Progenitor cell of endocrine pancreas (in vitro differentiated cells): ENCODE results near the gene SLC66A1. TPM values are rescaled to one million over a fixed set of nuclear protein-coding genes. Genes with fewer than 3 reads are reported as not detected.
A peak's percentile ranks its signal among the peaks of the same experiment; 100 is the strongest.

Experiments
- DNase-seq: peaks from one replicate; pipeline ENCODE4 v3.0.0; 2021; ENCODE audit warnings: low spot score; ENCODE audit not compliant: unreplicated experiment
- H3K27ac Mint-ChIP-seq: 2 replicates; pipeline ENCODE4 v1.8.0; 2021; ENCODE audit warnings: mild to moderate bottlenecking, moderate library complexity, mixed read lengths
- H3K27me3 Mint-ChIP-seq: 2 replicates; pipeline ENCODE4 v1.8.0; 2021; ENCODE audit warnings: mixed read lengths
- H3K36me3 Mint-ChIP-seq: 2 replicates; pipeline ENCODE4 v1.8.0; 2022; ENCODE audit warnings: mixed read lengths; ENCODE audit not compliant: insufficient read depth
- H3K4me1 Mint-ChIP-seq: 2 replicates; pipeline ENCODE4 v1.8.0; 2021; ENCODE audit warnings: low read depth, mixed read lengths
- H3K4me3 Mint-ChIP-seq: 2 replicates; pipeline ENCODE4 v1.8.0; 2021; ENCODE audit warnings: low read depth, mild to moderate bottlenecking, moderate library complexity, mixed read lengths
- H3K9me3 Mint-ChIP-seq: 2 replicates; pipeline ENCODE4 v1.8.0; 2021; ENCODE audit warnings: low read depth, mixed read lengths
- CTCF ChIP-seq: fragments of 200-600 bp; sonication (generic); IDR thresholded peaks from one replicate; pipeline ENCODE4 v1.5.0; 2021; ENCODE audit warnings: antibody characterized with exemption, mild to moderate bottlenecking; ENCODE audit not compliant: unreplicated experiment
- total RNA-seq: library from RNA; stranded (reverse); gene quantifications from 2 replicates; pipeline ENCODE4 v1.2.1, GENCODE V29; 2021

The SLC66A1 gene
- total RNA-seq, 1 donor from 2014 or later, result 25.7 TPM

GRCh38 chr1:19349999-19350398 is 37.9 kb downstream of the SLC66A1 start:
- Mint-ChIP-seq H3K27me3 (no peaks in the 10 kb centered on the region), H3K4me1 (peaks cover 2% of the 10 kb centered on the region), H3K27ac (peak overlapping the region; percentile 79), H3K4me3 (no peak overlapping the region), H3K9me3 (no peaks in the 10 kb centered on the region), H3K36me3 (peaks cover 8% of the 10 kb centered on the region)
- TF ChIP-seq CTCF, result no peak
- no peak for DNase-seq

DNA sequence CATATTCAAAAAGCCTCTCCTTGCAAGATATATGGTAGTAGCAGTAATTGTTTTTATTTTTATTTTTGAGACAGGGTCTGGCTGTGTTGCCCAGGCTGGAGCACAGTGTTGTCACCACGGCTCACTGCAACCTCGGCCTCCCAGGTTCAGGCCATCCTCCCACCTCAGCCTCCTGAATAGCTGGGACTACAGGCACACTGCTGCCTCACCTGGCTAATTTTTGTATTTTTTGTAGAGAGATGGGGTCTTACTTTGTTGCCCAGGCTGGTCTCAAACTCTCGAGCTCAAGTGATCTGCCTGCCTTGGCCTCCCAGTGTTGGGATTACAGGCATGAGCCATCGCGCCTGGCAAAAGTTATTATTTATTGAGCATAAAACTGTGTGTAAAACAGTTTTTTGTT is 38.4 kb downstream of the SLC66A1 start:
- peak overlapping the region; percentile 79 for H3K27ac Mint-ChIP-seq
- no peaks in the 10 kb centered on the region for H3K27me3 Mint-ChIP-seq
- H3K4me1 Mint-ChIP-seq, result peaks cover 2% of the 10 kb centered on the region
- TF ChIP-seq CTCF, result no peak
- H3K4me3 Mint-ChIP-seq, result no peak overlapping the region
- DNase-seq, result no peak
- no peaks in the 10 kb centered on the region for H3K9me3 Mint-ChIP-seq
- H3K36me3 Mint-ChIP-seq, result peaks cover 9% of the 10 kb centered on the region

DNA sequence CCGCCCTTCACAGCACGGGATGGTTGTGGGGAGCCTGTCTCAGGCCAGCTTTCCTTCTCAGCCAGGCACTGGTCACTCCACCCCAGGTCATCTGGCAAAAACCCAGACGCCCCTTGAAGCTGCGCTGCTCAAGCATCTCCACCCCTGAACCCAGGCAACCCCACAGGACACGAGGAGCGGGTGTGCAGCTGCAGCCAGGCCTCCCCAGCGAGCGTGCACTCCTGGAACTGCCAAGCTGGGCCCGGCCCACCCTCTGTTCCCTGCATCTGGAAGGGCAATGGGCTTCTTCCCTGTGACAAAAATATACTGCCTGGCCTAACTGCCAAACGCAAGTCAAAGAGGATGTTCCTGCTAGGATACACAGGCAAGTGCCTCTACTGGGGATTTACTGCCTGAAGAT is 39.7 kb downstream of the SLC66A1 start:
- no peak for DNase-seq
- no peaks in the 10 kb centered on the region for H3K27me3 Mint-ChIP-seq
- peaks cover 12% of the 10 kb centered on the region for H3K36me3 Mint-ChIP-seq
- H3K4me1 Mint-ChIP-seq, result peaks cover 2% of the 10 kb centered on the region
- no peaks in the 10 kb centered on the region for H3K9me3 Mint-ChIP-seq
- TF ChIP-seq CTCF, result no peak
- no peak overlapping the region for H3K27ac Mint-ChIP-seq
- H3K4me3 Mint-ChIP-seq, result no peak overlapping the region

GRCh38 chr1:19352839-19353238 is 40.7 kb downstream of the SLC66A1 start:
- no peaks in the 10 kb centered on the region for H3K9me3 Mint-ChIP-seq
- no peak overlapping the region for H3K27ac Mint-ChIP-seq
- no peak for TF ChIP-seq CTCF
- no peaks in the 10 kb centered on the region for H3K27me3 Mint-ChIP-seq
- H3K36me3 Mint-ChIP-seq, result peaks cover 12% of the 10 kb centered on the region
- DNase-seq, result no peak
- H3K4me3 Mint-ChIP-seq, result no peak overlapping the region
- peaks cover 2% of the 10 kb centered on the region for H3K4me1 Mint-ChIP-seq

DNA sequence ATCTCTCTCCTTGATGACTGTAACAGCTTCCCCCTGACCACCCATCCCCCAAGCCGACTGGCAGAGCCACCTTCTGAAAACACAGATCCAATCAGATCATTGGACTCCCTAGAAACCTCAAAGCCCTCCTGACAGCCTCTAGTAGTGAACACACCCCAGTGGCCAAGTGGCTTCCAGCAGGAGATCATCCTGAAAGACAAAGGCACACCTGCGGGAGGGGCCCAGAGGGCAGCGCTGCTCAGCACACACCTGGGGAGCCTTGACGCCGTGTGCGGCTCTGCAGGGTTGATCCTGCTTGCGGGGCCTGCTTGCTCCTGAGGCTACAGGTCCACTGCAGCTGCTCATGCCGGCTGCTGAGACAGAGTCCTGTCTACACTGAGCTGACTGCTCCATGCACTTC is 41.5 kb downstream of the SLC66A1 start:
- Mint-ChIP-seq H3K27me3 (no peaks in the 10 kb centered on the region), H3K4me3 (no peak overlapping the region), H3K27ac (peak overlapping the region; percentile 82), H3K9me3 (no peaks in the 10 kb centered on the region), H3K36me3 (peaks cover 12% of the 10 kb centered on the region), H3K4me1 (peaks cover 2% of the 10 kb centered on the region)
- no peak for TF ChIP-seq CTCF
- no peak for DNase-seq
